ENCODE results near the gene HES7. TPM values are rescaled to one million over a fixed set of nuclear protein-coding genes. Genes with fewer than 3 reads are reported as not detected.
"Not testable (repeated sequence)": the region's sequence is repeated elsewhere in the genome, so short reads cannot be mapped to it uniquely, and the experiment has no call there.

The HES7 gene
- total and polyA plus RNA-seq, 10 donors, result 0.04 to 0.67 (median 0.41) TPM; not detected in 5

GRCh38 chr17:8079291-8080207, 44.4 kb downstream of the HES7 start:
- H3K27ac ChIP-seq, result peak overlapping the region; percentile 38 to 89 (median 72)
- H3K4me1 ChIP-seq, result peaks cover 0 to 30% (median 24%) of the 10 kb centered on the region in 6 donors
- intact Hi-C loops (cut with DNase I; ENCODE audit: low total_unique reads), result loop anchor here (10.0 kb wide), 1 partner anchor 225 kb away; no protein-coding TSS in a partner anchor
- H3K36me3 ChIP-seq, result no peaks in the 10 kb centered on the region
- H3K27me3 ChIP-seq (replicated peaks in 1 of 7), result peaks cover 0 to 92% (median 27%) of the 10 kb centered on the region in 7 donors
- peak overlapping the region; percentile 40 to 88 (median 52) for H3K4me3 ChIP-seq
- no peaks in the 10 kb centered on the region for H3K9me3 ChIP-seq
- DNase-seq, result peak; percentile 95
- WGBS, 5 donors, result 1 to 4% (median 1%) methylated on average over 38 to 87 of the region's 87 CpGs
- TF ChIP-seq, protein P1, sequence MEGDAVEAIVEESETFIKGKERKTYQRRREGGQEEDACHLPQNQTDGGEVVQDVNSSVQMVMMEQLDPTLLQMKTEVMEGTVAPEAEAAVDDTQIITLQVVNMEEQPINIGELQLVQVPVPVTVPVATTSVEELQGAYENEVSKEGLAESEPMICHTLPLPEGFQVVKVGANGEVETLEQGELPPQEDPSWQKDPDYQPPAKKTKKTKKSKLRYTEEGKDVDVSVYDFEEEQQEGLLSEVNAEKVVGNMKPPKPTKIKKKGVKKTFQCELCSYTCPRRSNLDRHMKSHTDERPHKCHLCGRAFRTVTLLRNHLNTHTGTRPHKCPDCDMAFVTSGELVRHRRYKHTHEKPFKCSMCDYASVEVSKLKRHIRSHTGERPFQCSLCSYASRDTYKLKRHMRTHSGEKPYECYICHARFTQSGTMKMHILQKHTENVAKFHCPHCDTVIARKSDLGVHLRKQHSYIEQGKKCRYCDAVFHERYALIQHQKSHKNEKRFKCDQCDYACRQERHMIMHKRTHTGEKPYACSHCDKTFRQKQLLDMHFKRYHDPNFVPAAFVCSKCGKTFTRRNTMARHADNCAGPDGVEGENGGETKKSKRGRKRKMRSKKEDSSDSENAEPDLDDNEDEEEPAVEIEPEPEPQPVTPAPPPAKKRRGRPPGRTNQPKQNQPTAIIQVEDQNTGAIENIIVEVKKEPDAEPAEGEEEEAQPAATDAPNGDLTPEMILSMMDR (IDR thresholded peaks at IDR 0.05 in 8 of 11, conservative IDR thresholded peaks at IDR 0.05 in 3 of 11), result peak; percentile 46 to 94 (median 86)
- peak; percentile 38 to 68 (median 59) for TF ChIP-seq POLR2AphosphoS5 (IDR thresholded peaks at IDR 0.05)
- TF ChIP-seq POLR2A (IDR thresholded peaks at IDR 0.05), result no peak

GRCh38 chr17:8077939-8078338, 46.0 kb downstream of the HES7 start:
- H3K4me3 ChIP-seq, H3K9me3 ChIP-seq, H3K27ac ChIP-seq, H3K36me3 ChIP-seq: not testable (repeated sequence)
- peaks cover 0 to 92% (median 43%) of the 10 kb centered on the region in 7 donors for H3K27me3 ChIP-seq (replicated peaks in 1 of 7)
- peak; percentile 2 for DNase-seq
- H3K4me1 ChIP-seq, result peaks cover 9 to 43% (median 36%) of the 10 kb centered on the region in 6 donors
- intact Hi-C loops (cut with DNase I; ENCODE audit: low total_unique reads), result loop anchor here (10.0 kb wide), 1 partner anchor 227 kb away; no protein-coding TSS in a partner anchor
- WGBS, 5 donors, result 74 to 87% (median 85%) methylated on average over 5 of the region's 5 CpGs

GRCh38 chr17:8076502-8077266, 47.2 kb downstream of the HES7 start:
- 75 to 89% (median 80%) methylated on average over 13 of the region's 13 CpGs for WGBS, 5 donors

More at GRCh38 chr17:8076502-8077266, 47.2 kb downstream of the HES7 start:
- Histone ChIP-seq H3K4me1 (peaks cover 13 to 52% (median 45%) of the 10 kb centered on the region in 6 donors), H3K27me3 (replicated peaks in 1 of 7) (peaks cover 0 to 100% (median 55%) of the 10 kb centered on the region in 7 donors), H3K9me3 (no peaks in the 10 kb centered on the region), H3K4me3 (no peak overlapping the region), H3K27ac (no peak overlapping the region), H3K36me3 (no peaks in the 10 kb centered on the region)
- peak; percentile 56 for DNase-seq
- intact Hi-C loops (cut with DNase I; ENCODE audit: low total_unique reads), result loop anchor here (10.0 kb wide), 1 partner anchor 228 kb away; no protein-coding TSS in a partner anchor
- TF ChIP-seq POLR2A (IDR thresholded peaks at IDR 0.05) (no peak), POLR2AphosphoS5 (IDR thresholded peaks at IDR 0.05) (no peak)
- TF ChIP-seq, protein P1 (IDR thresholded peaks at IDR 0.05 in 8 of 11, conservative IDR thresholded peaks at IDR 0.05 in 3 of 11), result no peak

Data from spleen (tissue), 11 donors.